Left colon (tissue), 2 donors: Measurements from ENCODE around the gene KIF22. TPM values are rescaled to one million over a fixed set of nuclear protein-coding genes. Genes with fewer than 3 reads are reported as not detected.
A peak's percentile ranks its signal among the peaks of the same experiment; 100 is the strongest.
"Not testable (repeated sequence)": the region's sequence is repeated elsewhere in the genome, so short reads cannot be mapped to it uniquely, and the experiment has no call there.

Source experiments
- ATAC-seq: fragments of 200-7000 bp; cut with Tn5 transposase; one replicate; pipeline ENCODE4 v1.9.1; 2020; ENCODE audit warnings: mild to moderate bottlenecking, moderate library complexity
- DNase-seq, 2 donors: peaks; one replicate each; pipeline ENCODE4 v3.0.0-alpha.2; 2020
- intact Hi-C, 2 donors: fragments of 100-400 bp; cut with DNase I in 1 of 2; cut with micrococcal nuclease in 1 of 2; formaldehyde crosslinking; loops; one replicate each; pipeline versions ENCODE4 v1.11.2 to v1.14.0; 2022; cut with DNase I, micrococcal nuclease
- long read RNA-seq: library from polyadenylated mRNA; unstranded; transcript quantifications from one replicate; pipeline ENCODE4 v2.0.0, GENCODE V29; 2021
- total RNA-seq, 2 donors: library from RNA; stranded (reverse); fragmentation: NEBNext Ultra II Directional; extraction: Animal tissue kit (Norgen Biotek cat#: 25700); gene quantifications; one replicate each; pipeline ENCODE4 v1.2.1, GENCODE V29; 2021
- donor health status: DM: no; HTN: no; CAD: no.
- donor health status: DM: yes; HTN: yes; CAD: no.

The KIF22 gene
- 10 to 100 TPM; 53.0 to 55.2 TPM for total RNA-seq
- long read RNA-seq, transcript KIF22-201 (14 exons, 2,113 nt) = major isoform, 78 of 111 reads
- long read RNA-seq, partial matches to known transcripts = 15 of 111 reads
- long read RNA-seq, other reads (novel, unspliced or antisense) = 18 of 111 reads

DNA sequence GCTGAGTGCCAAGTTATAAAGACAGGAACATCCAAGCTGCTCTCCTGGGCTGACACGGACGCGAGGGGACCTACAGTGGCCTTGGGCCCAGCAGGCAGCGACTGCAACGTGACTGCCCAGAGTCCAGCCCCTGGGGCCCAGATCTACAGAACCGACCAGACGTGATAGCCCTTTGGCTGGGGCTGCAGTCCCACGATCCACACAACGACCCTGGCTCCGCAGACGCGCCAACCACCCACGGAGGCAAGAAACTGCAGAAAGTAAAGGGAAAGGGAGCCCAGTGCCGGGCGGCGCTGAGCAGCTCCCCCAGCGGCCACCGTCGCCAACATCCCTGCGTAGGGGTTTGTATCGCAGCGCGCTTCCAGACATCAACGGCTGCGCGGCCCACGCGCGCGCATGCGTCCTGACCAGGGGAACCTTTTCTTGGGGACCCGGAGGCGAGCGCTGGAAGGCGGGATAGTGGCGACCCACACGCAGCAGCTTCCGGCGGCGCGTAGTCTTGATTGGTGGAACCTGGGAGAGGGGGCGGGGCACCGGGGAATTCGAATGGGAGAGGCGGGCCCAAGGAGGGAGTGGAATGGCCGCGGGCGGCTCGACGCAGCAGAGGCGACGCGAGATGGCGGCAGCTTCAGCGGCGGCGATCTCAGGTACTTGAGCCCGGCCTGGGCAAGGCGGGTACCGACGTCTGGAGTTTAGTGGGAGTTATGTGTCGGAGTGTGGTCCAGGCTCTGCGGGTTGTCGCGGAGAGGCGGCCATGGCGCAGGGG, at the start of gene KIF22:
Gene KIF22 (plus strand): TSS at position 569 of the 766 bp plus-strand sequence. CDS start 9 bp downstream, at position 578.
- DNase-seq (peak; percentile 99), ATAC-seq (peak; percentile 93)
- intact Hi-C loops = no loop called here

GRCh38 chr16:29742683-29743275, 47.8 kb upstream of the KIF22 start:
- DNase-seq = no peak
- intact Hi-C loops = no loop called here
- no peak for ATAC-seq

- intact Hi-C loops = no loop called here
- no peak for DNase-seq
- no peak for ATAC-seq
Observed at GRCh38 chr16:29743475-29743826, 47.1 kb upstream of the KIF22 start.

GRCh38 chr16:29743827-29744531, 46.6 kb upstream of the KIF22 start:
- no peak for ATAC-seq

GRCh38 chr16:29744541-29745101, 45.9 kb upstream of the KIF22 start:
- no peak for ATAC-seq
- intact Hi-C loops = no loop called here
- no peak for DNase-seq

More at GRCh38 chr16:29743827-29744531, 46.6 kb upstream of the KIF22 start:
- intact Hi-C loops = no loop called here
- DNase-seq = no peak

DNA sequence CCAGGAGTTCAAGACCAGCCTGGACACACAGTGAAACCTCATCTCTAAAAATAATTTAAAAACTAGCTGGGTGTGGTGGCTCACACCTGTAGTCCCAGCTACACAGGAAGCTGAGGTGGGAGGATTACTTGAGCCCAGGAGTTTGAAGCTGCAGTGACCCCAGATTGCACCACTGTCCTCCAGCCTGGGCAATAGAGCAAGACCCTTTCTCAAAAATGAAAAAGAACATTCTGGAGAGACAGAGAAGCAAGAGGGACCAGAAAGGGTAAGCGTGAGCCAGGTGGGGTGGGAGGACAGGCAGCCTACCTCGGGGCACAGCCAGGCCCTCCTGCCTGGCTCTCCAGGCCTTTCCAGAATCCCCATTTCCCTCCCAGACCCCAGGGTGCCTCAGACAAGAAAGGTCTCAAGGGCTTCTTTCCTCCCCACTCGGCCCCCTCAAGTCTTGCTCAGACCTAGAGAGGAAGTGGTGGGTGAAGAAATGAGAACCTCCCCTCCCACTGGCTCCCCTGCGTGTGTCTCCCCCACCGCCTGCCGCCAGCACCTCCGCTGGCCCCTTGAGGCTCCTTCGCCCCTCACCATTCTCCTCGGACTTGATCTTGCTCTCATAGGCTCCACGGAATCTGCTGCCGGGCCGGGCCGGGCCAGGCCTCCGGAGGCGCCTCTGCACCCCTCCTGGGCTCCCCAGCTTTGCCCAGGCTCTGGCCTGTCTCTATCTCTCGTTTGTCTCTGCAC, 45.3 kb upstream of the KIF22 start:
- intact Hi-C loops = no loop called here
- no peak for ATAC-seq
- DNase-seq = peak in 1 of 2 donors; percentile 36

GRCh38 chr16:29745853-29746345, 44.7 kb upstream of the KIF22 start, which contains the start of gene C16orf54:
Gene C16orf54, minus strand, starts transcription at chr16:29745990. Its CDS starts 1,039 bp downstream, at chr16:29744951.
- ATAC-seq = peak; percentile 18
- peak; percentile 76 to 79 for DNase-seq
- intact Hi-C loops = no loop called here

- DNase-seq, ATAC-seq, intact Hi-C loops: not testable (repeated sequence)
Observed at GRCh38 chr16:29746518-29746917, 44.0 kb upstream of the KIF22 start.

- intact Hi-C loops = no loop called here
- ATAC-seq (peak; percentile 55), DNase-seq (no peak)
Observed at GRCh38 chr16:29747947-29748759, 42.4 kb upstream of the KIF22 start.

DNA sequence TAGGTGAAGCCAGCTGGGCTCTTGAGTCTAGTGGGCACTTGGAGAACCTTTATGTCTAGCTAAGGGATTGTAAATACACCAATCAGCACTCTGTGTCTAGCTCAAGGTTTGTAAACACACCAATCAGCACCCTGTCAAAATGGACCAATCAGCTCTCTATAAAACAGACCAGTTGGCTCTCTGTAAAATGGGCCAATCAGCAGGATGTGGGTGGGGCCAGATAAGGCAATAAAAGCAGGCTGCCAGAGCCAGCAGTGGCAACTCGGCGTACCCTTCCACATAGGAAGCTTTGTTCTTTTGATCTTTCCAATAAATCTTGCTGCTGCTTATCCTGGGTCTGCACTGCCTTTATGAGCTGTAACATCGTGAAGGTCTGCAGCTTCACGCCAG, 41.8 kb upstream of the KIF22 start:
- intact Hi-C loops, DNase-seq: not testable (repeated sequence)
- peak; percentile 2 for ATAC-seq

GRCh38 chr16:29753516-29753915, 37.0 kb upstream of the KIF22 start:
- intact Hi-C loops = no loop called here
- no peak for ATAC-seq
- DNase-seq = no peak

GRCh38 chr16:29756654-29757053, 33.9 kb upstream of the KIF22 start:
- DNase-seq = no peak
- peak; percentile 36 for ATAC-seq
- intact Hi-C loops = no loop called here

GRCh38 chr16:29757086-29757485, 33.5 kb upstream of the KIF22 start:
- ATAC-seq, DNase-seq, intact Hi-C loops: not testable (repeated sequence)

GRCh38 chr16:29757950-29758466, 32.5 kb upstream of the KIF22 start:
- no peak for DNase-seq
- intact Hi-C loops = no loop called here

DNA sequence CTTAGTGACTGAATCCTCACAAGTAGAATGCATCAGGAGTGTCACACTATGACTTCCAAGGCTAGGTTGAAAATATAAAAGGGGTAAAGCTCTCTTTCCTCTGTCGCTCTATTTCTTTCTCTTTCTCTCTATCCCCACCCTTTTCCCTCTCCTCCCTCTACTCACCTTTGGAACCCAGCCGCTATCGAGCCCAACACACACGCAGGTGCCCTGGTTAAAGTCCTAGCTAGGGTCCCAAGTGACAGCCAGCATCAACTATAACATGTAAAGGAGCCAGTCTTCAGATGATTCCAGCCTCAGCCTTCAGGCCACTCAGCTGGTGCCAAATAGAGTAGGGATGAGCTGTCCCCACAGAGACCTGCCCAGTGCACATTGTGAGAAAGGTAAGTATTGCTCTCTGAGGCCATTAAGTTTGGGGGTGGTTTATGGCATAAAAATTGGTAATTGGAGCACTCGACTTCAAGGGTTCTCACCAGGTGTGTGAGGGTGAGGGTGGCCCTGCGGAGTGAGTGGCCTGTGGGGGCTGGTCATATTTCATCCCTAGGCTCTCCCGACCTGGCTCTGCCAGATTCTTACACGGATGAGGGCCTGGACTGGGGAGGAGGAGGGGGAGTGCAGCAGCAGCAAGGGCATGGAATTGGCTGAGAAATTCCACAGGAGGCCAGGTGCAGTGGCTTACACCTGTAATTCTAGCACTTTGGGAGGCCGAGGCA, 29.8 kb upstream of the KIF22 start:
- intact Hi-C loops = no loop called here
- ATAC-seq (peak; percentile 70), DNase-seq (no peak)

More at GRCh38 chr16:29757950-29758466, 32.5 kb upstream of the KIF22 start:
- ATAC-seq = no peak

- peak; percentile 52 for ATAC-seq
- intact Hi-C loops = not testable (repeated sequence)
- peak in 1 of 2 donors; percentile 45 for DNase-seq
Observed at GRCh38 chr16:29761280-29761651, 29.3 kb upstream of the KIF22 start.

GRCh38 chr16:29761882-29762281, 28.7 kb upstream of the KIF22 start:
- no peak for ATAC-seq
- intact Hi-C loops = no loop called here
- no peak for DNase-seq
